ENCODE measurements around the gene KCNQ5.

The KCNQ5 gene

GRCh38 chr6:73123632-73124329, 501.9 kb downstream of the KCNQ5 start:
- no peak for DNase-seq (ENCODE audit: low spot score)

DNA sequence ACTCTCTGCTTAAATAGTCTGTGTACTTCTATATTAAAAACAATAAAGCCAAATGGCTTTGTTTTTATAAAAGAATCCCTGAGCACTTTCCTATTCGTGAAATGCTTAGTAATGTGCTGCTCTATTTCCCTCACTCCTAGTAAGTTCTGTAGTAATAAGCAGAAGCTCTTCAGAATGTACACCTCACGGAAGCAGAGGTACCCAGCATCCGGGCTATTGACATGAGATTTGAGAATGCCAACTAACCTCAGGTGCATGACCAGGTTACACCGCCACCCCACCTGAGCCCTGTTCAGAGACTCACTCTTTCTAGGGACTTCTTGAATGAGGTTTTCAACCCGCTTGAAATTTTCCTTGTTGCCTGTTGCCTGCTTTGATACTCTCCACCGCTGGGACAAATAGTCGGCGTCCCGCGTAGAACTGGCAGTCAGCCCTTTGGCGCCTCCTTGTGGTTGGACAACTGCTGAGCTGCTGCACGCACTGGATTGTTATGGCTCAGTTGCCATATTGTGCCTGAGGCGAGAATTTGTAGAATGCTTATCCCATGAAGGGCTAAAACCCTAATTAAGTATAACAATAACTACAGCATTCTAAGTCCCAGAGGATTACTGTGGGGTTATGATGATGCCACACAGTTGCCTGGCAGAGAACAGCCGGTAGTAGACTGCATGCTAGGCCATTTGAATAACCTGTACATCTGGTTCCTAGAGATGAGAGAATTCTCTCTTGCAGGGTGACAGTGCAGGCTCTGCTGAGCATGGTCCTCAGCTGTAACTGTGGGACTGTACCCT, 508.0 kb downstream of the KCNQ5 start:
- DNase-seq (ENCODE audit: low spot score), result peak; percentile 77

DNA sequence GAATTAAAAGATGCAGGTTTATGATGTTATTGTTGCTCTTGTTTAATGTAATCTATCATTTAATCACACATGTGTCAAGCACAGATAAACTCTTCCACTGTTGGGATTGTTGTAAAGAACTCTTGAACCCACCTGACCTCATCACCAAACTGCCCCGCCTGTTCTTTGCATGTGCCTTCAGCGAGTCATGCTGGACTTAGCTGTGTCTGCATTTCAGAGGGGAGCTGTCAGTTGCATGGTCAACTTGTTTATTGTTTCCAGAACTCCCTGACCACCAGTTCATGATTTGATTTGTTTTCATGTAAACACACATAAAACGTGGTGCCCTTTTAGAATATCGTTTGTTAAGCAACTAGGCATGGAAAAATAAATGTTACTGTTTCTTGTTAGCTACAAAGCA, 509.8 kb downstream of the KCNQ5 start:
- DNase-seq (ENCODE audit: low spot score), result no peak

DNA sequence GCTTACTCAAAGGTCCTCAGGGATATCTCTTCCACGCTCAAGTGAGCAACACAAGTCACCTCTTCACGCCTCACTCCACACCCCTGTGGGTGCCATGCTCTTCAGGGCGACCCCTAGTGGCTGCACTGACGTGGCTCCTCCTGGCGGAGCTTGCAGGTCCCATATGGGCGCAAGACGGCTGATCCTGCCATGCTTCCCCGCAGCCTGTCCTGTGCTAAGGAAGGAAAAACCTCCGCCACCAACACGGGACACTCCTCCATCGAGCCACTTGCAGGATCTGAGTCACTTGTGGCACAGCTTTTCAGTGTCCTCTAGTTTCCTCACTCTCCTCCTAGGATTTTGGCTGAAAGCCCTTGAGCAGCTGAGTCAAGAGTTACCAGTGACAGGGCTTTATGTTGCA, 512.7 kb downstream of the KCNQ5 start:
- no peak for DNase-seq (ENCODE audit: low spot score)

- no peak for DNase-seq (ENCODE audit: low spot score)
Measured at GRCh38 chr6:73139681-73140383, 518.0 kb downstream of the KCNQ5 start.

DNA sequence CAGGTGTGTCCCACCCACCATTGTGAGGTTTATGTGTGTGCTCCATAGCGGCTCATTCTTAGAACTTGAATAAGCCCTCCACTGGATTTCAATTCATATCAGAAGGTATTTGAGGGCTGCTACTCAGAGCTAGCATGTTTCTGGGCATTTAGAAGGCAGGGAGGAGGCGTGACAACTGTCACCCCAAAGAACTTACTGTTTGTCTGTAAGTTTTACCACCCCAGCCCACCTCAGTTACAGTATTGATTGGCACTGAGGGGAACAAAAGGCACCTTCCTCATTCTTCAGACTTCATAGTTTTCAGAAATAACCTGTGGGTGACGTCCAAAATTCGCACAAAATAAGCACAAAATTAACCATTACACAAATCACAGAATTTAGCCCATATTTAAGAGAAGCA, 521.7 kb downstream of the KCNQ5 start:
- DNase-seq (ENCODE audit: low spot score), result no peak

GRCh38 chr6:73144516-73144915, 522.7 kb downstream of the KCNQ5 start:
- DNase-seq (ENCODE audit: low spot score), result no peak

GRCh38 chr6:73145690-73146089, 523.8 kb downstream of the KCNQ5 start:
- DNase-seq (ENCODE audit: low spot score), result no peak

- no peak for DNase-seq (ENCODE audit: low spot score)
Measured at GRCh38 chr6:73151732-73152131, 529.9 kb downstream of the KCNQ5 start.

GRCh38 chr6:73152556-73152955, 530.7 kb downstream of the KCNQ5 start:
- DNase-seq (ENCODE audit: low spot score), result no peak

GRCh38 chr6:73152966-73153757, 531.3 kb downstream of the KCNQ5 start:
- DNase-seq (ENCODE audit: low spot score), result no peak

GRCh38 chr6:73156793-73157767, 535.2 kb downstream of the KCNQ5 start:
- DNase-seq (ENCODE audit: low spot score), result no peak

DNA sequence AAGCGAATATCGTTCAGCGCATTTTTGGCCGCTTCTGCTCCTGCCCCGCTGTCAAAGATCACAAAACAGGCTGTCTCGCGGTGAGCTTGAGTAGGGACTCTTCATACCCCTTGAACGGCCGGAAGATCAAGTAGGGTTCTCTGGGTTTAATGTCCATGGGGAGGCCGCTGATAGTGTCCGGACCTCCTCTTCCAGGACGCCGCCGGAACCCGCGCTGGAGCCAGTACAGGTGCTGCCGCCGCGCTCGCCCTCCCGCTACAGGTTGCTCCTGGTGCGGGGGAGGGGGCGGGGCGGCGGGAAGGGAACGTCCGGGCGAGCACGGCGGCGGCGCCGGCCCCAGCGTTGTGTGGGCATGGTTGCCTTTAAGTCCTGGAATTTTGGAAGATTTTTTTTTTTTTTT, 536.0 kb downstream of the KCNQ5 start:
- no peak for DNase-seq (ENCODE audit: low spot score)

DNA sequence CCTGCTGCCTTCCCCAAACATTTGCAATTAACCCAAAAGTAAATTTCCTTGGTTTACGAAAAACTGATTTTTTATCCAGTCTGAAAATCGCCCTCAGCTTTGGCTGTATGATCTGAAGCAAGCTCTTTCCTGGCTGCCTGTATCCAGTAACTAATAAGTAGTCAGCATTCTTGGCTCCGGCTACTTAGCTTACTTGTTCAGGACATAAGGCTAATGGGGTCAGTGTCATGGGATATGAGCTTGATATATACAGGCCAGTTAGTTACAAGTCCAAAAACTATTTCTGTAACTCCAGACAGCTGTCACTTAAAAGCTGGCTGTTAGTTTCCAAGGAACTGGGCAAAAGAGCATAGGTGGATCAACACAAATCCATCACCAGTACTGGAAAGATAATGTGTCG, 547.2 kb downstream of the KCNQ5 start:
- no peak for DNase-seq (ENCODE audit: low spot score)

DNA sequence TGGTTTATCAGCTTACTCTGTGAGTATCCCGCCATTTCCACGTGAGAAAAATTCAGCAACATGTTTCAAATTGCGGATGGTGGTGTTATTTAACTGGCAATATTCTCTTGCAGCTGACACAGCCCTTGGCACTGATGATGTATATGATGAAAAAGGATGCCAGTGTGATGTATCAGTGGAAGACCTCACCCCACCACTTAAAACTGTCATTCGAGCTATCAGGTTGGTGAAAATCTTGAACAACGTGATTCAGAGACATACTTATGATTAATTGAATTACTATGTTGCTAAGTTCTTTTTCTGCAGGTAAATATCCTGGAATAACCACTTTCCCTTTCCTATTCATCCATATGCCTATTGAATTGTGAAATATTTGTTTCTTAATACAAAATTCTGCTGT, 547.8 kb downstream of the KCNQ5 start:
- DNase-seq (ENCODE audit: low spot score), result no peak

- no peak for DNase-seq (ENCODE audit: low spot score)
Measured at GRCh38 chr6:73174646-73175045, 552.8 kb downstream of the KCNQ5 start.

- no peak for DNase-seq (ENCODE audit: low spot score)
Measured at GRCh38 chr6:73176057-73176456, 554.2 kb downstream of the KCNQ5 start.

DNA sequence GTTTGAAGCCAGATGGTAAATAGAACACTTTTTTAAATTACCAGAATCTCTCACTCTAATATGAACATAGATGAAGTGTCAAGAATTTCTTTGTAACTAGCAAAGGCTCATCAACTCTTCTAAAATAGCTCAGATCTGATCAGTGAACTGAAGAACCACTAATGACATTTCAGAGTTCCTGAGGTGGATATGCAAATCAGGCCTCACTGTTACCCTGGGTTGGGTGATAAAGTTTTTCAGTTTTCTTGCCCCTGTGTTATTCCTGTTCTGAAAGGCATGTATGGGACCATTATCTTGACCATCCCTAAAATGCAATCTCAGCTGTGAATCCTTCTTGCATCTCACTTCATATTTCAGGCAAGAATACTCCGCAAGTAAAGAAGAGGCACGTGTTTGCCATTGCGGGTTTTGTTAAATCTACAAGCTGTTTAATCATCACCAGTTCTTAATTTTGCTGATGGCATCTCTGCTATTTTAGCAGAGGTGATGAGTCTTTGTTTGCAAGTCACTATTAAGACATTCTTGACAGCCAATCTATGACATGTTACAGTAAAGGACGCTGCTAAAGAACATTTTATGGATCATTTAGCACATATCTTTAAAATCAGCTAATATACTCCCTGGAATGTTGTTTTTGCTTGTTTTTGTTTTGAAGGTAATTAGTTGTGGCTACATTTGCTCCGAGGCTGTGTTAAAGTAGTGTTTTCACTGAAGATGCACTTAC, 555.5 kb downstream of the KCNQ5 start:
- no peak for DNase-seq (ENCODE audit: low spot score)

- DNase-seq (ENCODE audit: low spot score), result no peak
Measured at GRCh38 chr6:73180076-73180738, 558.3 kb downstream of the KCNQ5 start.
